OCI-LY7 (cell line): ENCODE measurements around the gene MRPL40. TPM values are rescaled to one million over a fixed set of nuclear protein-coding genes. Genes with fewer than 3 reads are reported as not detected.
"Not testable (repeated sequence)": the region's sequence is repeated elsewhere in the genome, so short reads cannot be mapped to it uniquely, and the experiment has no call there.

ENCODE experiments used
- BruUV-seq: library from RNA; stranded (reverse); fragments of 400-500 nt; replicated peaks from 2 replicates; lab custom pipeline; 2021; lab: Mats Ljungman, UMichigan
- CTCF ChIA-PET: fragments of 300-600 bp; sonication (Branson Sonifier 250); formaldehyde crosslinking; loops from one replicate; lab custom pipeline; 2022; ENCODE audit warnings: antibody characterized with exemption; ENCODE audit not compliant: unreplicated experiment; lab: Charles Lee
- POLR2A ChIA-PET: fragments of 300-600 bp; sonication (Branson Sonifier 250); formaldehyde crosslinking; loops from one replicate; lab custom pipeline; 2022; ENCODE audit warnings: antibody characterized with exemption; lab: Charles Lee
- DNase-seq: peaks from one replicate; pipeline ENCODE4 v3.0.0-alpha.2; 2015; ENCODE audit warnings: low spot score
- H2AFZ ChIP-seq: fragments of 200-600 bp; sonication (generic), shearing (Covaris generic); 2 replicates; pipeline ENCODE4 v1.6.1; 2014; ENCODE audit warnings: mild to moderate bottlenecking, antibody characterized with exemption, low read length, moderate library complexity
- H3K27ac ChIP-seq: fragments of 200-600 bp; sonication (generic); 2 replicates; pipeline ENCODE4 v1.5.1; 2014; ENCODE audit warnings: mixed run types, low read depth, mild to moderate bottlenecking, moderate library complexity, low read length, inconsistent platforms; ENCODE audit not compliant: poor library complexity, severe bottlenecking
- H3K36me3 ChIP-seq: fragments of 200-600 bp; sonication (generic); 2 replicates; pipeline ENCODE4 v1.6.1; 2014; ENCODE audit warnings: mild to moderate bottlenecking, antibody characterized with exemption, low read length, moderate library complexity, mixed read lengths; ENCODE audit not compliant: insufficient read depth
- H3K4me1 ChIP-seq: fragments of 200-600 bp; sonication (generic); 2 replicates; pipeline ENCODE4 v1.5.1; 2014; ENCODE audit warnings: mild to moderate bottlenecking, low read length; ENCODE audit not compliant: insufficient read depth, poor library complexity, severe bottlenecking
- H3K4me2 ChIP-seq: fragments of 200-600 bp; sonication (generic); 2 replicates; pipeline ENCODE4 v1.6.1; 2014; ENCODE audit warnings: mild to moderate bottlenecking, low read length
- H3K4me3 ChIP-seq: fragments of 200-600 bp; sonication (generic); 2 replicates; pipeline ENCODE4 v1.5.1; 2014; ENCODE audit warnings: mild to moderate bottlenecking, low read depth, low read length; ENCODE audit not compliant: poor library complexity, severe bottlenecking
- H3K79me2 ChIP-seq: fragments of 200-600 bp; sonication (generic); 2 replicates; pipeline ENCODE4 v1.6.1; 2016; ENCODE audit warnings: low read depth, mild to moderate bottlenecking, low read length, moderate library complexity, mixed read lengths; ENCODE audit not compliant: insufficient read depth
- H3K9me2 ChIP-seq: fragments of 200-600 bp; sonication (generic); 2 replicates; pipeline ENCODE4 v1.6.1; 2016; ENCODE audit warnings: mild to moderate bottlenecking, low read length, mixed read lengths; ENCODE audit not compliant: insufficient read depth
- H3K9me3 ChIP-seq: fragments of 200-600 bp; sonication (generic); 2 replicates; pipeline ENCODE4 v1.6.1; 2014; ENCODE audit warnings: mild to moderate bottlenecking, mixed run types, low read length, mixed read lengths
- H4K20me1 ChIP-seq: fragments of 200-600 bp; sonication (generic); 2 replicates; pipeline ENCODE4 v1.6.1; 2014; ENCODE audit warnings: mild to moderate bottlenecking, antibody characterized with exemption, low read length, moderate library complexity, mixed read lengths; ENCODE audit not compliant: insufficient read depth
- CTCF ChIP-seq: fragments of 200-600 bp; sonication (generic); conservative IDR thresholded peaks from 2 replicates; pipeline ENCODE4 v1.5.1; 2014; ENCODE audit warnings: mild to moderate bottlenecking, antibody characterized with exemption, low read length, moderate library complexity, mixed read lengths
- EZH2phosphoT487 ChIP-seq: fragments of 200-600 bp; sonication (generic); IDR thresholded peaks from 2 replicates; pipeline ENCODE4 v1.6.1; 2018; ENCODE audit warnings: low read depth, borderline replicate concordance, mild to moderate bottlenecking, mixed run types, antibody characterized with exemption, low read length, moderate library complexity, mixed read lengths
- intact Hi-C: fragments of 100-400 bp; cut with micrococcal nuclease; formaldehyde crosslinking; loops from one replicate; pipeline ENCODE4 v1.10.0; 2022; ENCODE audit not compliant: unreplicated experiment
- total RNA-seq, 2 experiments: library from RNA; depleted of rRNA in 1 of 2; stranded (reverse); fragments of >200 nt in 1 of 2; shearing (Covaris generic) in 1 of 2; gene quantifications; 2 replicates each; pipeline ENCODE4 v1.2.3, GENCODE V29; 2014 to 2022

MRPL40 gene
- total RNA-seq, 2 experiments from 2014 or later: 38.5 to 45.6 TPM

GRCh38 chr22:19440411-19441195 lies 8.3 kb downstream of the MRPL40 start:
- no TSS peak for BruUV-seq
- CTCF ChIA-PET: no interaction called here
- H4K20me1 ChIP-seq: peaks cover 17% of the 10 kb centered on the region
- H3K4me1 ChIP-seq: peaks cover 3% of the 10 kb centered on the region
- no peaks in the 10 kb centered on the region for H3K9me3 ChIP-seq
- intact Hi-C loops: no loop called here
- no peak overlapping the region for H3K4me2 ChIP-seq
- no peak overlapping the region for H3K4me3 ChIP-seq
- TF ChIP-seq CTCF (no peak), EZH2phosphoT487 (no peak)
- H3K27ac ChIP-seq: no peak overlapping the region
- no peak for DNase-seq
- H2AFZ ChIP-seq: no peak overlapping the region
- H3K79me2 ChIP-seq: peaks cover 45% of the 10 kb centered on the region
- no peaks in the 10 kb centered on the region for H3K9me2 ChIP-seq
- POLR2A ChIA-PET: no interaction called here
- H3K36me3 ChIP-seq: peaks cover 81% of the 10 kb centered on the region

GRCh38 chr22:19442166-19442565 lies 9.8 kb downstream of the MRPL40 start:
- Histone ChIP-seq H3K27ac (no peak overlapping the region), H3K4me3 (no peak overlapping the region), H3K79me2 (peaks cover 61% of the 10 kb centered on the region), H3K4me1 (peaks cover 14% of the 10 kb centered on the region), H3K9me3 (no peaks in the 10 kb centered on the region), H3K4me2 (no peak overlapping the region), H2AFZ (no peak overlapping the region), H3K9me2 (no peaks in the 10 kb centered on the region), H3K36me3 (peaks cover 79% of the 10 kb centered on the region), H4K20me1 (peaks cover 20% of the 10 kb centered on the region)
- no peak for DNase-seq
- ChIA-PET CTCF (no interaction called here), POLR2A (interaction anchor here (0.6 kb wide), 1 partner anchor 23 kb away, joined by 3 read pairs; no protein-coding TSS in a partner anchor)
- no peak for TF ChIP-seq EZH2phosphoT487
- intact Hi-C loops: no loop called here
- no TSS peak for BruUV-seq

- Histone ChIP-seq H4K20me1 (peaks cover 20% of the 10 kb centered on the region), H3K4me2 (no peak overlapping the region), H2AFZ (no peak overlapping the region), H3K36me3 (peaks cover 69% of the 10 kb centered on the region), H3K4me1 (peaks cover 18% of the 10 kb centered on the region), H3K4me3 (no peak overlapping the region), H3K27ac (no peak overlapping the region), H3K79me2 (peaks cover 66% of the 10 kb centered on the region), H3K9me3 (no peaks in the 10 kb centered on the region), H3K9me2 (no peaks in the 10 kb centered on the region)
- intact Hi-C loops: no loop called here
- no peak for DNase-seq
- no peak for TF ChIP-seq CTCF
- no TSS peak for BruUV-seq
- CTCF ChIA-PET: no interaction called here
- POLR2A ChIA-PET: no interaction called here
Measured at GRCh38 chr22:19443544-19444211, 11.3 kb downstream of the MRPL40 start.

- H3K4me3 ChIP-seq, CTCF ChIA-PET, H2AFZ ChIP-seq, H3K27ac ChIP-seq, H3K9me3 ChIP-seq, BruUV-seq, DNase-seq, H3K9me2 ChIP-seq: not testable (repeated sequence)
- H3K79me2 ChIP-seq: peaks cover 69% of the 10 kb centered on the region
- peaks cover 27% of the 10 kb centered on the region for H3K4me1 ChIP-seq
- H4K20me1 ChIP-seq: peaks cover 20% of the 10 kb centered on the region
- H3K4me2 ChIP-seq: peak overlapping the region; percentile 71; the same call in 1 of the 2 replicates
- POLR2A ChIA-PET: interaction anchor here (1.5 kb wide), 1 partner anchor 11 kb away, joined by 4 read pairs; no protein-coding TSS in a partner anchor
- intact Hi-C loops: loop anchor here (5.0 kb wide), 4 partner anchors 37 to 1368 kb away; partner anchors contain the start of genes PEX26 and SLC25A1
- H3K36me3 ChIP-seq: peaks cover 76% of the 10 kb centered on the region
Measured at GRCh38 chr22:19445279-19445982, 13.1 kb downstream of the MRPL40 start.
